Stimulated activated CD8-positive, alpha-beta memory T cell treated with anti-CD3 and anti-CD28 coated beads, Interleukin-7, amount 100 ng/mL, for 1 hour (primary cell): ENCODE data around the gene TNFRSF14.
"Not testable (repeated sequence)": the region's sequence is repeated elsewhere in the genome, so short reads cannot be mapped to it uniquely, and the experiment has no call there.

Experiments
- DNase-seq, 2 donors: peaks; one replicate each; pipeline ENCODE4 v3.0.0-alpha.2; 2020; ENCODE audit warnings: low read depth in 2 of 2

Gene TNFRSF14

GRCh38 chr1:2538376-2538775 lies 17.8 kb upstream of the TNFRSF14 start:
- no peak for DNase-seq

DNA sequence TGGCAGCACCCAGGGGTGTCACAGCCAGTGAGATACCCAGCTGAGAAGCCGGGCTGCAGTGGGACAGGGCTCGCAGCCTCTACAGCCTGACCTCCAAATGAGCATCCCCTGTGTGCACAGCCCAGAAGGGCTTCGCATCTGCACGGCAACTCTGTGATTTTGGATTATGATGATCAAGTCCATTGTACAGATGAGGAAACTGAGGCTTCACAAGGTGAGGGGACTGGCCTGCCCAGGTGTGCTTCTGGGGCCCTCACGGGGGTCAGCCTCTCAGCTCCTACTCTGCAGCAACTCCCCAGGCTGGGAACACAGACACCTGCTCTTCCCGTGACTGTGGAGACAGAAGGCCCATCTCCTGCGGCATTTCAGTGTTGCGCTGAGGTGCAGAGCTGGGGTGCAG lies 17.3 kb upstream of the TNFRSF14 start:
- DNase-seq: no peak

DNA sequence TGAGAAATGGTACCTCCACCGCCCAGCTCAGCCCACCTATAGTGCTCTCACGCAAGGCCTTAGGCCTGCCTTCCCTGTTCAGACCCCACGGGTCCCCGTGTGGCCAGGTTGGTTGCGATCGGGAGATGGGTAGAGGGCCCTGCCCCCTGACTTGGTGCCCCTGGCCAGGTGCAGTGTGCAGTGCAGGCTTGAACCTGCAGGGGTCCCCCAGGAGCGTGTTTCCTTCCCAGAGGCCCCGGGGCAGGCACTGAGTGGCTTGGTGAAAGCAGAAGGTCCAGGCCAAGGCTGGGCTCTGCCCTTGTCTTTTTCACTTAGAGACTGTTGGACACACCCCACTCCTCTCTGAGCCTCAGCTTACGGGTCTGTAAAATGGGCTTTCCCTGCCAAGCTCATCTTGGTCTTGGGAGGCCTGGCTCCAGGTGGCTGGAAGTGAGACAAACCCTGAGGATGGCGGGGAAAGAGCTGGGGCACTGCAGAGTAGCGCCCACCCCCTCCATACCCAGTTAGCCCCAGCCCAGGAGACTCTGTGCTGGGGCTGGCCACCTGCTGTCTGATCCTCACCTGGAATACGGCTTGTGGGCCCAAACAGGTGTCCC lies 16.8 kb upstream of the TNFRSF14 start:
- no peak for DNase-seq

DNA sequence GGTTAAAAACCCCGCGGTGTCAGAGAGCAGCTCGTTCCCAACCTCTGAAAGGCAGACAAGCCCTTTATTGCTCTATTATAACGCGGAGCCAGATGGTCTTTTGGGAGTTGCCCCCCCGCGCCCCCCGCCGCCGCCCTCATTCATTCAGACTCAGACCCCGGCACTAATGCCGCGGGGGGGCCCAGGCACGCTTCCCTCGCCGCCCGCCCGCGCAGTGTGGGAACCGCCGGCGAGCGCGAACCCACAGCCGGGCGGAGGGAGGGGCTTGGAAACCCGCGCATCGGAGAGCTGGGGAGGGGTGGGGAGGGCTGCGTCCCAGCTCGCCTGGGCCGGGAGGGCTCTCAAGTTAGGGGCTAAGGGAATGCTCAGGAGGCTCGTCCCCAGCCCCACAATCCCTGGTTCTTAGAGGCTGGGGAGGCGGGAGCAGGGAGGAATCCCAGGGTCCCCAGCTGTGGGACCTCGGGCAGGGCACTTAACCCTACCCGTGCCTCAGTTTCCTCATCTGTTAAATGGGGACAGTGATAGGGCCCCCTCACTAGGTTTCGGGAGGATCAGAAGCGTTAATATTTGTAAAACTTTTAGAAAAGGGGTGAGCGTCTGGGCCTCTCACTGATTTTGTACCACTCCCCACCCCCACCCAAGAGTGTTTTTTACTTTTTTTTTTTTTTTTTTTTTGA lies 15.2 kb upstream of the TNFRSF14 start:
- DNase-seq: no peak

DNA sequence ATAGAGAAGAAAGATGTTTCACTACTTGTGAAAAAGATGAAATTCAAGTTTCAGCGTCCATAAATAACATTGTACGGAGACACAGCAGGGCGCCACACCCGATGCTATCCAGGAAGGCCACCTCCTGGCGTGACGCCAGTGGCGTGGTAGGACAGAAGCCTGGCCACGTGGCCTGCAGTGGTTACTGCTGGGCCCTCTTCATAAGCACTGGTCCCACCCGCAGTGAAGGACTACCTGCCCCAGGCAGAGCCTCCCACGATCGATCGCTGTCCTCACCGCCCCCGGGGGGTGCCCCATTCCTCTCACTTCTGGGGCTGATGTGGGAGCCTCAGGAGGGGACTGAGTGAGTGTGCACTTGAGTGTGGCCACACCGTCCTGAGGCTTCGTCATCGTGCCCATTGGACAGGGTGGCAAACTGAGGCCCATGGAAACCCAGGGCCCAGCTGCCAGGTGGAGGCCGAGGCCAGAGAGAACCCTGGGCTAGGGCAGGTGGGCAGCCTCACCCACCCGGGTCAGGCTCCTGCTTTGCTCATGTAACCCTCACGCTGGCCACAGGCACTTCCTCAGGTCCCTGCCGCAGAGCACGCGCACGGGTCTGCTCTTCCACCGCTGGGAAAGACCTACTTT lies 14.4 kb upstream of the TNFRSF14 start:
- DNase-seq: no peak

DNA sequence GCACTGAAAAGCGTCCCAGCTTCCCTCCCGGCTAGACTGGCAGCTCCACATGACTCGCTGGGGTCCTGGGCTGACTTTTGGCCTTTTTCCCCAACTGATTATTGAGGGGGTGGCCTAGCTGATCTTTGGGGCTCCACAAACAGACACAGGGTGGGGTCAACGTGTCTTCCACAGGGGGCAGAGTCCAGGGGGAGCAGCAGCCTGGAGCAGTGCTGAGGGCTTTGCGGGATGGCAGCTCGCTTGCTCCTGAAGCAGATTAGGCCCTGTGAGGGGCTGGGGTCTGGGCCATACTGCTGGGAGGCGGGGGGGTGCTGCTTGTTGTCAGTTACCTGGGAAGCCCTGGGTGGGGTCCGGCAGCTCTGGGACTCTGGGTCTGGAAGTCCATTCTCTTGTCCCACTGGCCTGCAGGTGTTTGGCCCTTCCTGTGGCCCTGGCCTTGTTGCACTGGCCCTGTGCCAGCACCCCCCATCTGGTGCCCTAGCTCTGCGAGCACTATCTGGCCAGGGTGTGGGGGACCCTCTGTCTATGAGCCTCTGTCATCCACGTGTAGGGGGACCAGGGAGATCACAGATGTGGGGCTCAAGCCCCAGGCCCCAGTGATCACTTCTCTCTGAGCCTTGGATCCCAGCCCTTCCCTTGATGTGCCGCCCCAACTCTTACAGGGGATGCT lies 13.8 kb upstream of the TNFRSF14 start:
- no peak for DNase-seq

- no peak for DNase-seq
Measured at GRCh38 chr1:2543543-2544092, 12.6 kb upstream of the TNFRSF14 start.

- DNase-seq: no peak
Measured at GRCh38 chr1:2544093-2544874, 11.9 kb upstream of the TNFRSF14 start.

DNA sequence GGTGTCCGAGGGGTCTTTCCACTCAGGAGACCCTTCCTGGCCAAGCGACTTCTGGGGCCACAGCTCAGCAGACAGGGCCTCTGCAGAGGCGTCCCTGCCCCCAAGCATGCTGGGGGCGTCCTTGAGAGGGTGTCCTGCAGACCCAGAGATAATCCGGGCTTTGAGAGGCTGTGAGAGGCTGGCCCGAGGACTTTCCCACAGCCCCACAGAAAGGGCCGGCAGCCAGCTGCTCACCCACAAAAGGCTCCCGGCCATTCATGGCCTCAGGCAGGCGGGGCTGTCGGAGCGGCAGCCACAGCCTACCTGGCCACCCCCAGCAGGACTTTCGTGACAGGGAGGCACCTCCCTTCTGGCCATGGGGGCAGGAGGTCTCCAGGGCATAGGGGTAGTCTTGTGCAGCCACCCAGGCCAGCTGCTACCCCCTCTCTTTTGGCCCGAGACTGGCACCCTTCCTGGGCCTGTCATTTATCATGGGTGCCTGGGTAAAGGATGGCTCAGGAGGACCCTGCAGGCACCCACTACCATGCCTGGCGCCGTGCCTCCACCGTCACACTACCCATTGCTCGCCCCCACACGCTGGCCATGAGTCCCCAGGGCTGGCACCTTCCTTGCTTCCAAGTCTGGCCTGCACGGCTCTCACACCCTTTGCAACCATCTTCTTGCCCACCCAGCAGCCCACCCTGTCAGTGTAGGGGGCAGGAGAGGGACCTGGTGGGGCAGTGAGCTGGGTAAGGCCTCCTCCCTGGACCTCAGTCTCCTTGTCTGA lies 11.1 kb upstream of the TNFRSF14 start:
- no peak for DNase-seq

DNA sequence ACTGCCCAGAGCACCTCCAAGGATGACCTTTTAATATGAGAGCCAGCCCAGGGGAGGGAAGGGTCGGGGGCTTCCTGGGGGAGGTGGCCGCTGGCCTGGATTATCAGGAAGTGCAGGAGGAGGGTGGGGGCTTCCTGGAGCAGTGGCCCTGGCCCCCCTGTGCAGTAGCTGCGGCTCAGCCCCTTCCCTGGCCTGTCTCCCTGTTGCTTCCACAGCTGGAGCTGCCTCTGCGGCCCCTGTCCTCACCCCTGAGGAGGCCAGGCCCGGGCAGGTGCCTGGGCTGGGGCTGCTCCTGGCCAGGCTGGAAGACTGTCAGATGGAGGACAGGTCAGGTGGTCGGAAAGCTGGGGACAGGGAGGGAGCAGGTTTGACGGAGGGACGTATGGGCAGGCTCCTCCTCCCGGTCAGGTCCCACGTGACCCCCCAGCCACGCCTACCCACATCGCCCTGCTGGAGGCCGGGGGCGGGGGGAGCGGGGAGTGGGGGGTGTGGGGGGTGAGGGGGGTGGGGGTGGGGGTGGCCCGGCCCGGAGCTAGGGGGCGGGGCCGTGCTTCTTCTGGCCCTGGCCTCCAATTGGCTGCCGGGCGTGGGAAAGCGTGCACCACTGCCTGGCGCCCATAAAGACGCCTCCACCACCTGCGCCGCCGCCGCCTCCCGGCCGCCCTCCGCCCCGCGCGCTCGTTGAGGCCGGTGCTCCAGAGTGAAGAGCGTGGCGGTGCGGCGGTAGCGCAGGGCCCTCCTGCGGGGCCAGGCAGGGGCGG lies 10.2 kb upstream of the TNFRSF14 start:
- peak; percentile 73 to 77 for DNase-seq

- peak; percentile 53 to 64 for DNase-seq
Measured at GRCh38 chr1:2546515-2547209, 9.5 kb upstream of the TNFRSF14 start.

DNA sequence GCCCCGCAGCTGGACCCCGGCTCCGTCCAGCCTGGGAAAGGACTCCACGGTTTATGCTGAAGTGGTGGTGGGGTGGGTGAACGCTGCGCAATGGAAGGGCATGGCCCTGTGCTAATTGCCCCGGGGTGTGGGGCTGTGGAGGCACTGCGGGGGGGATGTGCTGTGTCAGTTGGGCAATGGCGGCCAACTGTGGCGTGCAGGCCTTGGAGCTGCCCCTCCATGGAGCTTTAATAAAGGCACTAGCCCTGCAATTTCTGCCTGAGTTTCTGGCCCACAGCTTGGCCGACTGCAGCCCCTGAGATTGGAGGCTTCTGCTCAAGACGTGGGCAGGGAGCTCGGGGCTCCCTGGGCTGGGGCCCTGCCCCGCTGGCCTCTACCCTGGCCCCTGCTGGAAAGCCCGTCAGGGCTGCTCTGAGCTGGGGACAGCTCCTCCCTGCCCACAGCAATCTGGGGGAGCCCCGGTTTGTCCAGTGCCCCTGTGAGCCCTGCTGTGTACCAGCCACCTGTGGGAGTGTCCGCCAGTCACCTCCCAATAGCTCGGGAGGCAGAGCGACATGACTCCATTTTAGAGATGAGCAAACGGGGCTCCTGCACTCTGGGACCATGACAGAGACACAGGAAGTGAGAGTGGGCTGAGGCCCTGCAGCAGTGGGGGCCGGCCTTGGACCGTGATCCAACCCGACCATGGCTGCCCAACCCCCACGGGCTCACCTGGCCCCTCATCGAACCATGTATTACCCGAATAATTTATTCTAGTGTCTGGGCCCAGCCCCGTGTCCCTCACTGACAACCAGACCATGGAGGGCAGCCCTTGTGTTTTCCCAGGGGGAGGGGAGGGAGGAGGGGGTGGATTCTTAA lies 8.7 kb upstream of the TNFRSF14 start:
- DNase-seq: no peak

DNA sequence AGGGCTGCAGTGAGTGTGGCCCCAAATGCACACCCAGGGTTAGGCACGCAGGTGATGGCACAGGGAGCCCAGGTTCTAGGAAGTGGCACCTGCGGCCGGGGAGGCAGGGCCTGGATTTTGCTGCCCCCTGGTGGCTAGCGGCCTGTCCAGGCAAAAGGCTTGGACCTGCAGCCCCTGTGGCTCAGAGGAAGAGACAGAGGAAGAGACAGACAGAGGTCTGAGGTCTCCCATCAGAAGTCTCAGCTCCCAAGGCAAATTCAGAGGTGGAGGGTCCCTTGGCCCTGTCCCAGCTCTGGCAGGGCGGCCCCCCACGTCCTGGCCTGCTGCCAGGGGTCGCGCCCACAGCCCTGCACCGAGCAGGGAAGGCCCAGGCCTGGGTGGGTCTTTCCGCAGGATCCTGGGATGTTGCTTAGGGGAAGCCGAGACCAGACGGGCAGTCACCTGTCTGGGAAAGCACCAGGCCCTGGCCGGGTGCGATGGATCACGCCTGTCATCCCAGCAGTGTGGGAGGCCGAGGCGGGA lies 8.0 kb upstream of the TNFRSF14 start:
- DNase-seq: peak; percentile 67 to 80

DNA sequence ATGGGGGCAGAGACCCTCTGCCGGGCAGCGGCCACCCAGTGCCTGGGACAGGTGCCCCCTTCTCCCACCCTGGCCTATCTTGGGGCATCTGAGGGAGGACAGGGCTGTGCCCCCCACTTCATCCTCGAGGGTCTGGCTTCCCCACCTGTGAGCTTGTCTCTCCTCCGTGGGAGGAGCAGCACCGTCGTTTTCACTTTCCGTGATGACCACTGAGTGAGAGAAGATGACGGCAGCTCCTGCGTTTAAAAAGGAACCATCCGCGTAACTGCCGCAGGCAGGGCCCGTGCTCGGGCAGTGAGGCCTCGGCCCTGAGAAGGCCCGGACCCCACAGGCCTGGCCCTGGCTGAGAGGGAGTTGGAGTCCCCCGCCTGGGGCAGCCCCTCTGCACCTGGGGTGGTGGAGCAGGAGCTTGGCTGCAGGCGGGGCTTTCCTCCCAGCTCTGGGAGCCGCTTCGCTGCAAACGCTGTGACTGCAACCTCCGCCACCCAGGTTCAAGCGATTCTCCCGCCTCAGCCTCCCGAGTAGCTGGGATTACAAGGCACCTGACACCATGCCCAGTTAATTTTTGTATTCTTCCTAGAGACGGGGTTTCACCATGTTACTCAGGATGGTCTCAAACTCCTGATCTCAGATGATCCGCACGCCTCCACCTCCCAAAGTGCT lies 6.7 kb upstream of the TNFRSF14 start:
- not testable (repeated sequence) for DNase-seq

DNA sequence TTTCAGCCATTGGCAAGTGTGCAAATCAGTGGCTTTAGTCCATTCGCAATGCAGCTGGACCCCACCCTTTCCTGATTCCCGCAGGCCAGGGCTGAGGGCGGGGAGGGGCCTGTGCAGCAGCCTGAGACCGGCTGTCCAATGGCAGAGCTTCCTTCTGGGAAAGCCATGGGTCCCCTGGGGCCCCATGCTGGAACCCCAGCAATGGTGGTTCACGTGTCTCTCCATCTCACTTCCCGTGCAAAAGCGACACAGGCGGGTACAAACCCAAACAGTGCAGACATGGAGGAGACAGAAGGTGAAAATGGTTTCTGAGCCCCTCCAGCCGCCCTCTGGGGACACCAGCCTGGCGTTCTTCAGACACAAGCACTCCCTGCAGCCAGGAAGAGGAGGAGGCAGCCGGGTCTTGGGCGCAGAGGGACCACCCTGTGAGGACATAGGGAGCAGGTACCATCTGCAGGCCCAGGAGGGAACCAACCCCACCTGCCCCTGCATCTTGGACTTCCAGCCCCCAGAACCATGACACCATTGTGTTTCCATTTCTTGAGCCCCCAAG lies 5.8 kb upstream of the TNFRSF14 start:
- not testable (repeated sequence) for DNase-seq

GRCh38 chr1:2551544-2551943 lies 4.6 kb upstream of the TNFRSF14 start:
- DNase-seq: not testable (repeated sequence)

GRCh38 chr1:2552189-2552588 lies 4.0 kb upstream of the TNFRSF14 start:
- no peak for DNase-seq
